Kidney glomerular epithelial cell (primary cell): ENCODE measurements around the gene OR10A7.
A peak's percentile ranks its signal among the peaks of the same experiment; 100 is the strongest.
"Not testable (repeated sequence)": the region's sequence is repeated elsewhere in the genome, so short reads cannot be mapped to it uniquely, and the experiment has no call there.

Experiments used
- DNase-seq: peaks from one replicate; lab custom pipeline; 2025; lab: John Stamatoyannopoulos, UW

Gene OR10A7

GRCh38 chr12:55220725-55221124 is at the start of gene OR10A7:
TSS of gene OR10A7 (plus strand) at chr12:55221025. CDS start at chr12:55221025, 0 bp downstream.
- no peak for DNase-seq

- DNase-seq: no peak
Measured at GRCh38 chr12:55171445-55171844, 49.4 kb upstream of the OR10A7 start.

- not testable (repeated sequence) for DNase-seq
Measured at GRCh38 chr12:55171846-55172245, 49.0 kb upstream of the OR10A7 start.

GRCh38 chr12:55172686-55173085 is 48.1 kb upstream of the OR10A7 start:
- no peak for DNase-seq

DNA sequence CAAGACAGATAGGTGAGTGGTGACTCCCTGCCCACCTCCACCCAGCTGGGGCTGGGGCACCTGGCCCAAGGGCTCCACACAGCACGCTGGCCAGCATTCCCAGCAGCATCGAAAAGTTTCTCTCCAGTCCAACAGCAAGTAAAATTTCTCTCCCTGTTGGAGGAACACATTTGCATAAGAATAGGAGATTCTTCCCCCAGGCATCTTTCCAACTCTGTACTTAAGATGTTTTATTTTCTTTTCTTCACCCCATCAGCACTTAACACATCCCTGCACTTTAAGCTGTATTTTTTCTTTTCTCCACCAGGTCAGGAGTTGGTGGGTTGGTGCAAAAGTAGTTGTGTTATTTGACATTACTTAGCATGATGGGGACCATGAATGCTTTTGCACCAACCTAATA is 47.4 kb upstream of the OR10A7 start:
- no peak for DNase-seq

GRCh38 chr12:55188573-55188972 is 32.3 kb upstream of the OR10A7 start:
- no peak for DNase-seq

- peak; percentile 70 for DNase-seq
Measured at GRCh38 chr12:55188974-55189556, 31.8 kb upstream of the OR10A7 start.

- DNase-seq: no peak
Measured at GRCh38 chr12:55194382-55194781, 26.4 kb upstream of the OR10A7 start.

DNA sequence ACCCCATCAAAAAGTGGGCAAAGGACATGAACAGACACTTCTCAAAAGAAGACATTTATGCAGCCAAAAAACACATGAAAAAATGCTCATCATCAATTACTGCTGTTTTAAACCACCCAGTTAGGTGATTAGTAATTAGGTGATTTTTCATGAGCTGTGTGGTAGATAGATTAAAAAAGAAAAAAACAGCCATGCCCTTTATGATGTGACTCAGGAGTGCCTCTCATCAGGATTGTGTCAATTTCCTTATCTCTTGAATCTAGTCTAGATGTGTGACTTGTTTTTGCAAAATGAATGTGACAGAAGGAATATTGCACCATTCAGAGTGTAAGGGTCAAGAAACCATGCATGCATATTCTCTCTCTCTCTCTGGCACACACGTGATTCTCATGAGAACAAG is 5.7 kb downstream of the OR10A7 start:
- DNase-seq: no peak

GRCh38 chr12:55227643-55228042 is 6.8 kb downstream of the OR10A7 start:
- DNase-seq: no peak

DNA sequence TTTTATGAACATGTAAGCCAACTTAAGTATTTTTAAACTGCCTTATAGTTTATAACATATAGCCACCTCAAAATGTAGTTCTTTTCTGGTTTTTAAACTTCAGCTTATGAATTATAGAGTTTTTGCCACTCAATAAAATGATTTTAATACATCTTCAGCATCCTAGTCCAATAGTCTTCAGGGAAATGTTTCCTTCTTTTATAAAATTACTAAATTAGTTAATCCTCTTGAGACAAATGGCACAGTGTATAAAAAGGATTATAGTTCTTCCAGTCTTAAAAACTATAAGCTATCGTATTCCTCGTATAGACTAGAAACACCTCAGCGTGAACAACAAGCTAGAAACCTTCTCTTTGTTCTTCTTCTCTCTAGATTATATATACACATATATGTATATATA is 23.5 kb downstream of the OR10A7 start, which contains the start of gene OR6C74:
Gene OR6C74, plus strand, starts transcription at position 301 of the 400 bp plus-strand sequence. CDS start 2,679 bp downstream, outside the sequence.
- DNase-seq: no peak

DNA sequence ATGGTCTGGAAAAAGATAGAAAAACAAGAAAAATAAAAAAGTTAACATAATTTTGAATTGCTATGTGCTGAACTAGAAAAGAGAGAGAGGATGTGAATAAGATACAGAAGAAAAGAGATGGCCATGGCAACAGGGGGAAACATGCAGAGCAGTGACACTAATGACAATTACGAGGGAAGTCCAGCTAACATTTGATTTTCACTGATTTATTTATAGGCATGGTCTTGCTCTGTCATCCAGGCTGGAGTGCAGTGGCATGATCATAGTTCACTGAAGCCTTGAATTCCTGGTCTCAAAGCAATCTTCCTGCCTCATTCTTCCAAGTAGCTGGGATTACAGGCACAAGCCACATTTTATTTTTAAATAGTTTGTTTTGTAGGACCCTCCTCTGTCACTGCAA is 25.3 kb downstream of the OR10A7 start:
- no peak for DNase-seq

DNA sequence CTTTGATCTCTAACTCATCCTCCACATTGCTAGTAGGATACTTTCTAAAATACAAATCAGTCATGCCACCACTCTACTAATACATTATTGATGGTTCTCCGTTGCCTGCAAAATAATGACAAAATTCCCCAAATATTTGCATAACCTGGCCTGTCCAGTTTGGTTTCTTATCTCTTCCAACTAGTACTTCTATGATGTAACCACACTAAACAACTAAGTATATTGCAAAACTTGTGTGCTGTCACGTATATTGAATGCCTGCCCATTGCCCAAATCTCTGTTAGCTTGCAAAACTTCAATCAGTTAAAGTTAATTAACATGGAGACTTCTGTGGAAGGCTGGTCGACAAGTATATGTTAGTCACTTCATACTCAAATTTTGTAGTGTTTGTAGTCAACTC is 30.1 kb downstream of the OR10A7 start:
- no peak for DNase-seq

GRCh38 chr12:55253281-55253680 is 32.5 kb downstream of the OR10A7 start:
- no peak for DNase-seq

- no peak for DNase-seq
Measured at GRCh38 chr12:55256831-55257230, 36.0 kb downstream of the OR10A7 start.

- DNase-seq: no peak
Measured at GRCh38 chr12:55258303-55258702, 37.5 kb downstream of the OR10A7 start.
